Motor neuron (in vitro differentiated cells): Measurements from ENCODE around the gene CHST1. TPM values are rescaled to one million over a fixed set of nuclear protein-coding genes. Genes with fewer than 3 reads are reported as not detected.

Source experiments
- total RNA-seq, 8 experiments: library from RNA; unstranded; fragments of 300-600 nt; gene quantifications; 2 replicates each; pipeline versions ENCODE4 v1.2.3 to v1.2.4, GENCODE V29; 2022

The CHST1 gene
- total RNA-seq, 8 experiments from 2014 or later, result 0.42 to 9.0 (median 2.6) TPM

Other genes starting within 250 kb of the CHST1 start
- 10 to 100 TPM in 3 of 8 experiments, 1 to 10 TPM in 5; 4.5 to 27.2 (median 7.1) TPM for gene SLC35C1, start 139.5 kb upstream of the CHST1 start, total RNA-seq
- gene CRY2, start 181.9 kb upstream of the CHST1 start, total RNA-seq, result 10 to 100 TPM; 11.3 to 35.7 (median 22.3) TPM
- 10 to 100 TPM in 5 of 8 experiments, 1 to 10 TPM in 3; 6.3 to 86.5 (median 38.6) TPM for gene MAPK8IP1, start 220.0 kb upstream of the CHST1 start, total RNA-seq
- 1 to 10 TPM in 5 of 8 experiments, under 1 TPM in 2, not detected in 1; 0.60 to 5.1 (median 1.7) TPM for gene FREY1, start 241.6 kb upstream of the CHST1 start, total RNA-seq